ENCODE results near the gene OR2T8. TPM values are rescaled to one million over a fixed set of nuclear protein-coding genes. Genes with fewer than 3 reads are reported as not detected.

Gene OR2T8
- total RNA-seq, 2 donors from 2014 or later = not detected

- intact Hi-C loops (cut with DNase I) = no loop called here
- no peak overlapping the region for H3K4me3 ChIP-seq
- WGBS = 81% methylated on average over 2 of the region's 2 CpGs
Observed at GRCh38 chr1:247913786-247914185, 6.3 kb upstream of the OR2T8 start.

GRCh38 chr1:247914941-247915662 lies 5.0 kb upstream of the OR2T8 start:
- intact Hi-C loops (cut with DNase I) = no loop called here
- Histone ChIP-seq H3K27me3 (replicated peaks; ENCODE audit: insufficient read depth) (no peaks in the 10 kb centered on the region), H3K36me3 (no peaks in the 10 kb centered on the region), H3K4me3 (no peak overlapping the region), H3K9me3 (no peaks in the 10 kb centered on the region), H3K27ac (no peak overlapping the region), H3K4me1 (replicated peaks) (no peaks in the 10 kb centered on the region)
- WGBS = 47% methylated on average over 4 of the region's 4 CpGs
- no peak for TF ChIP-seq POLR2A (IDR thresholded peaks at IDR 0.05)
- no peak for TF ChIP-seq POLR2AphosphoS5 (IDR thresholded peaks at IDR 0.05)
- no peak for TF ChIP-seq CTCF (IDR thresholded peaks at IDR 0.05)
- no peak for DNase-seq (ENCODE audit: low spot score)

More at GRCh38 chr1:247913786-247914185, 6.3 kb upstream of the OR2T8 start:
- Histone ChIP-seq H3K9me3 (no peaks in the 10 kb centered on the region), H3K27ac (no peak overlapping the region), H3K36me3 (no peaks in the 10 kb centered on the region), H3K27me3 (replicated peaks; ENCODE audit: insufficient read depth) (no peaks in the 10 kb centered on the region), H3K4me1 (replicated peaks) (no peaks in the 10 kb centered on the region)
- no peak for DNase-seq (ENCODE audit: low spot score)
- TF ChIP-seq POLR2A (IDR thresholded peaks at IDR 0.05) (no peak), CTCF (IDR thresholded peaks at IDR 0.05) (no peak), POLR2AphosphoS5 (IDR thresholded peaks at IDR 0.05) (no peak)

- Histone ChIP-seq H3K36me3 (no peaks in the 10 kb centered on the region), H3K27ac (no peak overlapping the region), H3K27me3 (replicated peaks; ENCODE audit: insufficient read depth) (no peaks in the 10 kb centered on the region), H3K9me3 (no peaks in the 10 kb centered on the region), H3K4me1 (replicated peaks) (no peaks in the 10 kb centered on the region), H3K4me3 (no peak overlapping the region)
- 73% methylated on average over 3 of the region's 3 CpGs for WGBS
- TF ChIP-seq POLR2AphosphoS5 (IDR thresholded peaks at IDR 0.05) (no peak), POLR2A (IDR thresholded peaks at IDR 0.05) (no peak), CTCF (IDR thresholded peaks at IDR 0.05) (no peak)
- DNase-seq (ENCODE audit: low spot score) = no peak
- intact Hi-C loops (cut with DNase I) = no loop called here
Observed at GRCh38 chr1:247923941-247924340, 3.9 kb downstream of the OR2T8 start.

- Histone ChIP-seq H3K4me3 (no peak within 1 kb of the TSS), H3K36me3 (no peaks in the 10 kb centered on the region), H3K27ac (no peak within 1 kb of the TSS), H3K4me1 (replicated peaks) (no peaks in the 10 kb centered on the region), H3K9me3 (no peaks in the 10 kb centered on the region), H3K27me3 (replicated peaks; ENCODE audit: insufficient read depth) (no peaks in the 10 kb centered on the region)
- DNase-seq (ENCODE audit: low spot score) = no peak
- intact Hi-C loops (cut with DNase I) = no loop called here
- WGBS = 84% methylated on average over 9 of the region's 9 CpGs
- TF ChIP-seq POLR2AphosphoS5 (IDR thresholded peaks at IDR 0.05) = no peak
- no peak for TF ChIP-seq POLR2A (IDR thresholded peaks at IDR 0.05)
- no peak for TF ChIP-seq CTCF (IDR thresholded peaks at IDR 0.05)
Observed at GRCh38 chr1:247924868-247925267, 4.8 kb downstream of the OR2T8 start, which contains the start of gene OR2AJ1. OR2AJ1 (plus strand) TSS chr1:247924889; CDS start chr1:247933769, 8,880 bp downstream.

- WGBS = 91% methylated on average over 8 of the region's 8 CpGs
- no peaks in the 10 kb centered on the region for H3K27me3 ChIP-seq (replicated peaks; ENCODE audit: insufficient read depth)
- H3K4me1 ChIP-seq (replicated peaks) = no peaks in the 10 kb centered on the region
- intact Hi-C loops (cut with DNase I) = no loop called here
- DNase-seq (ENCODE audit: low spot score) = no peak
- H3K36me3 ChIP-seq = no peaks in the 10 kb centered on the region
- no peaks in the 10 kb centered on the region for H3K9me3 ChIP-seq
- H3K27ac ChIP-seq = no peak overlapping the region
- TF ChIP-seq POLR2A (IDR thresholded peaks at IDR 0.05) (no peak), POLR2AphosphoS5 (IDR thresholded peaks at IDR 0.05) (no peak), CTCF (IDR thresholded peaks at IDR 0.05) (no peak)
- H3K4me3 ChIP-seq = no peak overlapping the region
Observed at GRCh38 chr1:247933989-247934388, 13.9 kb downstream of the OR2T8 start.
